Mammary epithelial cell (primary cell): ENCODE data around the gene MED15.

ENCODE experiments used
- EZH2 ChIP-seq: IDR thresholded peaks from 2 replicates; pipeline ENCODE4 v1.6.1; 2012; ENCODE audit warnings: low read length, inconsistent platforms, borderline replicate concordance
- TF ChIP-seq, protein P1 (sequence below), 2 donors: IDR thresholded peaks in 1 of 2; conservative IDR thresholded peaks in 1 of 2; 2 replicates each; pipeline ENCODE4 v1.5.1; 2011 to 2012; ENCODE audit warnings: inconsistent platforms in 2 of 2, low read length in 2 of 2, mild to moderate bottlenecking in 2 of 2, control low read depth in 1 of 2, low read depth in 1 of 2; ENCODE audit not compliant: insufficient read depth in 1 of 2; ENCODE audit errors: extremely low read depth in 1 of 2

GRCh38 chr22:20610757-20611156 lies 103.3 kb downstream of the MED15 start:
- TF ChIP-seq, protein P1, sequence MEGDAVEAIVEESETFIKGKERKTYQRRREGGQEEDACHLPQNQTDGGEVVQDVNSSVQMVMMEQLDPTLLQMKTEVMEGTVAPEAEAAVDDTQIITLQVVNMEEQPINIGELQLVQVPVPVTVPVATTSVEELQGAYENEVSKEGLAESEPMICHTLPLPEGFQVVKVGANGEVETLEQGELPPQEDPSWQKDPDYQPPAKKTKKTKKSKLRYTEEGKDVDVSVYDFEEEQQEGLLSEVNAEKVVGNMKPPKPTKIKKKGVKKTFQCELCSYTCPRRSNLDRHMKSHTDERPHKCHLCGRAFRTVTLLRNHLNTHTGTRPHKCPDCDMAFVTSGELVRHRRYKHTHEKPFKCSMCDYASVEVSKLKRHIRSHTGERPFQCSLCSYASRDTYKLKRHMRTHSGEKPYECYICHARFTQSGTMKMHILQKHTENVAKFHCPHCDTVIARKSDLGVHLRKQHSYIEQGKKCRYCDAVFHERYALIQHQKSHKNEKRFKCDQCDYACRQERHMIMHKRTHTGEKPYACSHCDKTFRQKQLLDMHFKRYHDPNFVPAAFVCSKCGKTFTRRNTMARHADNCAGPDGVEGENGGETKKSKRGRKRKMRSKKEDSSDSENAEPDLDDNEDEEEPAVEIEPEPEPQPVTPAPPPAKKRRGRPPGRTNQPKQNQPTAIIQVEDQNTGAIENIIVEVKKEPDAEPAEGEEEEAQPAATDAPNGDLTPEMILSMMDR (conservative IDR thresholded peaks at IDR 0.05 in 1 of 2, IDR thresholded peaks at IDR 0.05 in 1 of 2; ENCODE audit: extremely low read depth in 1 of 2, insufficient read depth in 1 of 2, low read depth in 1 of 2, low read length in 2 of 2) = no peak
- no peak for TF ChIP-seq EZH2
